NT2/D1 (cell line): ENCODE measurements around the gene BTF3L4.
A peak's percentile ranks its signal among the peaks of the same experiment; 100 is the strongest.

ENCODE experiments used
- DNase-seq: peaks from one replicate; pipeline ENCODE4 v3.0.0-alpha.2; 2011; ENCODE audit warnings: low read depth, low spot score
- H3K27me3 ChIP-seq: 2 replicates; pipeline ENCODE4 v1.6.0; 2011; ENCODE audit warnings: mild to moderate bottlenecking; ENCODE audit not compliant: insufficient read length, insufficient read depth
- H3K36me3 ChIP-seq: 2 replicates; pipeline ENCODE4 v1.6.1; 2011; ENCODE audit warnings: mild to moderate bottlenecking, low read length, mixed read lengths; ENCODE audit not compliant: insufficient read depth, insufficient read length
- H3K4me1 ChIP-seq: 2 replicates; pipeline ENCODE4 v1.5.1; 2011; ENCODE audit not compliant: insufficient read depth, insufficient read length
- H3K4me3 ChIP-seq: 2 replicates; pipeline ENCODE4 v1.5.1; 2011; ENCODE audit warnings: low read depth; ENCODE audit not compliant: insufficient read length
- H3K9ac ChIP-seq: 2 replicates; pipeline ENCODE4 v1.6.0; 2011; ENCODE audit warnings: low read depth; ENCODE audit not compliant: insufficient read length
- H3K9me3 ChIP-seq: 2 replicates; pipeline ENCODE4 v1.5.1; 2011; ENCODE audit warnings: mild to moderate bottlenecking, low read length; ENCODE audit not compliant: insufficient read depth
- SUZ12 ChIP-seq: IDR thresholded peaks from 2 replicates; pipeline ENCODE4 v1.6.1; 2011; ENCODE audit not compliant: insufficient read length, insufficient read depth; ENCODE audit errors: extremely low read depth
- YY1 ChIP-seq: IDR thresholded peaks from 2 replicates; pipeline ENCODE4 v1.6.1; 2011; ENCODE audit not compliant: insufficient read length, insufficient read depth
- ZNF274 ChIP-seq: IDR thresholded peaks from 2 replicates; pipeline ENCODE4 v1.6.1; 2011; ENCODE audit warnings: mild to moderate bottlenecking, low read depth, low read length

BTF3L4 gene

GRCh38 chr1:52056937-52057231 is 789 bp downstream of the BTF3L4 start:
- no peak for TF ChIP-seq SUZ12
- no peak for TF ChIP-seq YY1
- no peak for TF ChIP-seq ZNF274
- Histone ChIP-seq H3K9ac (peak overlapping the region; percentile 89), H3K9me3 (no peaks in the 10 kb centered on the region), H3K4me3 (peak overlapping the region; percentile 89), H3K27me3 (no peaks in the 10 kb centered on the region), H3K4me1 (no peaks in the 10 kb centered on the region), H3K36me3 (peaks cover 29% of the 10 kb centered on the region)
- DNase-seq = no peak

- H3K27me3 ChIP-seq = no peaks in the 10 kb centered on the region
- H3K9me3 ChIP-seq = no peaks in the 10 kb centered on the region
- no peaks in the 10 kb centered on the region for H3K4me1 ChIP-seq
- H3K4me3 ChIP-seq = peak overlapping the region; percentile 89
- peak overlapping the region; percentile 89 for H3K9ac ChIP-seq
- TF ChIP-seq ZNF274 (no peak), SUZ12 (no peak), YY1 (no peak)
- no peak for DNase-seq
- peaks cover 26% of the 10 kb centered on the region for H3K36me3 ChIP-seq
Observed at GRCh38 chr1:52057255-52057654, 1.2 kb downstream of the BTF3L4 start.

GRCh38 chr1:52057876-52058415 is 1.9 kb downstream of the BTF3L4 start:
- Histone ChIP-seq H3K4me1 (no peaks in the 10 kb centered on the region), H3K9ac (no peak overlapping the region), H3K27me3 (no peaks in the 10 kb centered on the region), H3K4me3 (peak overlapping the region; percentile 89), H3K36me3 (peaks cover 27% of the 10 kb centered on the region), H3K9me3 (no peaks in the 10 kb centered on the region)
- DNase-seq = no peak
- TF ChIP-seq YY1 (no peak), SUZ12 (no peak), ZNF274 (no peak)

DNA sequence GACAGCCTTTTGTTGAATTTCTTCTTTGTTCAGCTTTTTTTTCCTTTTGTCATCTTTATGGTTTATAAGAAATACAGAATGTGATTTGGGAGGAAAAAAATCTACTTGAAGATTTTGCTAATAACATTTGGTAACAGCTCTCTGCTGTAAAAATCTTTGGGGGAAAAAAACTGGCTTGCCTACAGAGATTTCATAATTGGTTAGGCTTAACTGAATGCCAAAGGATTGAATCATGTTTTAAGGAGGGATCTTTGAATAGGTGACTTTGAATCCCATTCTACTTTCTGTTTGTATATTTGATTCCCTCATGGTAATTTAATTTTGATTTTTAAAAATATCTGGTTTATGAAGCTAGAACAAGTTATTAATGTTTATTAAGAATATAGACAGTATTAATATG is 3.2 kb downstream of the BTF3L4 start:
- Histone ChIP-seq H3K4me3 (no peak overlapping the region), H3K36me3 (peaks cover 41% of the 10 kb centered on the region), H3K27me3 (no peaks in the 10 kb centered on the region), H3K9ac (no peak overlapping the region), H3K4me1 (no peaks in the 10 kb centered on the region), H3K9me3 (no peaks in the 10 kb centered on the region)
- no peak for TF ChIP-seq SUZ12
- TF ChIP-seq YY1 = no peak
- no peak for TF ChIP-seq ZNF274
- DNase-seq = no peak

DNA sequence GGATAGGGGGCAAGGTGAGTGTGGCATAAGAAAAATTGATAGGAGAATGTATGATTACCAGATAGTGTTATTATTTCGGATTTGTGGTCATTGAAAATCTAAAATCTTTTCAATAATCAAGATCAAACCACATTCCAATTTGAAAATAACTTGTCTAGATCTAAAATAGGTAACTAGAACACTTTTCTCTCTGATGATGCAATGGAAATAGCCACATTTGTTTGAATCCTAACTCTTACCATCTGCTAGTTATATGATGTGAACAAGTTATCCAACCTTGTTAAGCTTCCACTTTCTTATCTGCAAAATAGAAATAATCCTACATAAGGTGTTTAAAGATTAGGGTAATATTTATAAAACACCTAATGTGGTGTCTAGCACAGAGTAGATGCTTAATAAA is 3.8 kb downstream of the BTF3L4 start:
- no peak for DNase-seq
- H3K9ac ChIP-seq = no peak overlapping the region
- no peaks in the 10 kb centered on the region for H3K4me1 ChIP-seq
- H3K9me3 ChIP-seq = no peaks in the 10 kb centered on the region
- peaks cover 46% of the 10 kb centered on the region for H3K36me3 ChIP-seq
- H3K27me3 ChIP-seq = no peaks in the 10 kb centered on the region
- TF ChIP-seq SUZ12 (no peak), ZNF274 (no peak), YY1 (no peak)
- no peak overlapping the region for H3K4me3 ChIP-seq

- Histone ChIP-seq H3K36me3 (peaks cover 56% of the 10 kb centered on the region), H3K9ac (no peak overlapping the region), H3K27me3 (no peaks in the 10 kb centered on the region), H3K4me3 (no peak overlapping the region), H3K9me3 (no peaks in the 10 kb centered on the region), H3K4me1 (no peaks in the 10 kb centered on the region)
- TF ChIP-seq YY1 (no peak), ZNF274 (no peak), SUZ12 (no peak)
- no peak for DNase-seq
Observed at GRCh38 chr1:52060822-52061221, 4.7 kb downstream of the BTF3L4 start.

GRCh38 chr1:52063192-52063591 is 7.1 kb downstream of the BTF3L4 start:
- Histone ChIP-seq H3K27me3 (no peaks in the 10 kb centered on the region), H3K4me3 (no peak overlapping the region), H3K9me3 (no peaks in the 10 kb centered on the region), H3K4me1 (no peaks in the 10 kb centered on the region), H3K36me3 (peaks cover 70% of the 10 kb centered on the region), H3K9ac (no peak overlapping the region)
- TF ChIP-seq YY1 = no peak
- no peak for TF ChIP-seq ZNF274
- no peak for TF ChIP-seq SUZ12
- no peak for DNase-seq
